ENCODE results near the gene PRR5.
A peak's percentile ranks its signal among the peaks of the same experiment; 100 is the strongest.

PRR5 gene

DNA sequence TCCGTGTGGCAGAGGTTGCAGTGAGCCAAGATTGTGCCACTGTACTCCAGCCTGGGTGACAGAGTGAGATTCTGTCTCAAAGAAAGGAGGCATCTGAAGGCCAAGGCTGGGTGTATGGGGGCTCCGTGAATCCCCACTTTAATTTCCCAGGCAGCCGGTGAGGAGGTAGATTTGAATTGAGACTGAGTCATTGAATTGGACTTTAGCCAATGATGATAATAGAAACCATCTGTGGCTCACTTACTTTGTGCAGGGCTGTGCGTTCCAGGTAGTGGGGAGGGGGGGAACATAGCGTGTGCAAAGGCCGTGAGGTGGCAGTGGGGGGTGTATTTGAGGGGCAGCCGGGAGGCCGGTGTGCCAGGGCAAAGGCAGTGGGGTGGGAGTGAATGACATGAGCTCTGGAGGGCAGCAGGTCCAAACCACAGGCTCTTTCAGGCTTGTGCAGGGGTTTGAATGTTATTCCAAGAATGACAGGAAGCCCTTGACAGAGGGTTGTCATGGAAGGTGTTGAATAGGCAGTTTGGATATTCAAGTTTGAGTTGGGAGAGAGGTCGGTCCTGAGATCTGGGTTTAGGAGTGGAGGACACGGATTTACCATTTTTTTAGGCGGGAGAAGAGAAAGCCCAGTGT is 56.5 kb downstream of the PRR5 start:
- peak; percentile 25 for DNase-seq (ENCODE audit: low spot score)

DNA sequence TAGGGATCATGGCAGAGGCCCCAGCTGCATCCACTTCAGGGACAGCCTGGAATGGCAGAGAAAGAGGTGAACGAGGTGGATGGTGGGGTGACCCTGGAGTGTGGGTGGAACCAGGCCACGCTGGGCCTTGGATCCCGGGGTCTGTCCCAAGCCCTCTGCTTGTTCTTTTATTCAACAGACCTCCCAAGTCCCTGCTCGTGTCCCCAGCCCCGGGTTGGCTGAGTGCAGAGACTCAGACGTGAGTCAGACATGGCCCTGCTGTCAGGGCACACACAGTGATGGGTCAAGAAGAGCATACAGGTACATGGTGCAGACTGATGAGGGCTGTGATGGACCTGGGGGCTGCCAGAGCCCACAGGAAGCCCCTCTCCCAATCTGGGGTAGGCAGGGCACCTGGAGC is 57.0 kb downstream of the PRR5 start:
- no peak for DNase-seq (ENCODE audit: low spot score)

DNA sequence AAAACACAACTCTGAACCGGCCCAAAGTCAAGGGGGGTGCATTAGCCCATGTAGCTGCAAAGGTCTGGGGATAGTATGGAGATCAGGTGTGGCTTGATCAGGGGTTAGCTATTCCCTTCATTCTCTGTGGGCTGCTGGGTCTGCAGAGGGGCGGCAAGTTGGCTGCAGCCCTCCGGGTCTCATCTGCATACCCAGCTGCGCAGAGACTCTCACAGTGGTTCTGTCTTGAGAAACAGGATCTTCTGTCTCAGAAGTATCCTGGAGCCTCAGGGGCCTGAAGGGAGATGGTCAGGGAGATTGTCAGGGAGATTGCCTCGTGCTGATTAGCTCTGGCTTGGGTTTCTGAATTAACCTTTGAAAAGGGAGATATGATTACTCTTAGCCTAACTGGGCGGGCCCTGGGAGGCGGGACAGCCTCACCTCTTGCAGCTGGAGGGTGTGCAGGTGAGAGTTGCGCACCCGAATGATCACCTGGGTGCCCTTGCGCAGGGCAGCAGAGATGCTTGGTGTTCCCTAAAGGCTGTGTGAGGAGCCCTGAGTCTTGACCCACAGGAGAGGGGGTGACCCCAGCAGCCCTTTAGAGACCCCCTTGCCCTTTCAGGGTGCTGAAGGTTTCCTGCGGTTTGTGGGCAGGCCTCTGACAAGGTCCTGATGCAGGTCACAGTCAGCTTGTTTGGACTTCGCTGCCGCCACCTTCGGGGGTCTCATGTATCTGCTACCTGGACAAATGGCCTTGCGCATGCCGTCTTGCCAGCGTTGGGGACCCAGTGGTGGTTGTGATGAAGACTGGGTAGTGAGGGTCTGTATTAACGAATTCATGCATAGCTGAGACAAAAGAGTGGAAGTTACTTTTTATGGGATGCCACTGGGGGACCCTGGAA is 57.7 kb downstream of the PRR5 start:
- DNase-seq (ENCODE audit: low spot score) = no peak

DNA sequence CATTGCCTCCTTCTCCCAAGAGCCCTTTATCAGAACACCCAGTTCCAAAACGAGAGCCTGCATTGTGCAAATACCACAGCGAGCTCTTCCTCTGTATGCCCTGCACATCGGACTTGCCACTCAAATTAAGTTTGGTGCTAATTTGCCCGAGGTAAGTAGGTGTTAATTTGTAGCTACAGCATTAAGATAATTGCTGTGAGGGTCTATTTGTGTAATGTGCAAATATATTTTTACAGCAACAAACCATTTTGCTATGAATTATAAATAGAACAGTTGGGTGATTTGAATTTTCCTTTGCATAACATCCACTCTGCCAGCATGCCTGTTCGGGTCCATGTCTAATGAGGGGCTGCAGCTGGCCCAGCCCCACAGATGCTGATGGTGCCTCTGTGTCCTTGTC is 58.5 kb downstream of the PRR5 start:
- DNase-seq (ENCODE audit: low spot score) = no peak

DNA sequence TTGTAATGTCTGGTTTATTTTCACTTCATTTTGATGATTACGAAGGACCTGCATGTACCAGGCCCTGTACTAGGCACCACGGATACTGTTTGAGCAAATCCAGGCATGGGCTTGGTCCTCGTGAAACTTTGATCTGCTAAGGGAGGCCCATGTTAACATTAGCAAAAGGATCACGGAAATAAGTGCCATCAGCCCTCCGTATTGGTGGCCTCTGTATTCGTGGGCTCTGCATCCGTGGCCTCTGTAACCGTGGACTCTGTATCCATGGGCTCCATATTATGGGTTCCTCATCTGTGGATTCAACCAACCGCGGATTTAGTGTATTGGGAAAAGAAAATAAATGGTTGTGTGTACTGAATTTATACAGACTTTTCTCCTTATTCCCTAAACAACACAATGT is 59.0 kb downstream of the PRR5 start:
- DNase-seq (ENCODE audit: low spot score) = no peak

DNA sequence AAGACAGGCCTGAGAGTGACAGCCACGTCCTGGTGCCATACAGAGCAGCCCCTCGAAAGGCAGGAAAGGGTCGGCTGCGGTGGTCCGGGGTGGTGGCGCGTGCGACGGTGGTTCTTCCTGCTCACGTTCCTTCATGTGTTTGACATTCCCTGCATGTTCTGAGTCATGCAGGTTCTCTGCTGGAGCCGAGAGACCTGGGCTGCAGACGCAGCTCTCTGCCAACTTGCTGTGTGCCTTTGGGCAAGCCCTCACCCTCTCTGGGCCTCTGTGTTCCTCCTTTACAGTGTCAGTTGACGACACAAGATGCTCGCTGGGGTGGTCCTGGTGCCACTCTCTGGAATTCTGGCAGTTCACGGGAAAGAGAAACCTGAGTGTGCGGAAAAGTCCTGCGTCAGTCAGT is 62.4 kb downstream of the PRR5 start:
- DNase-seq (ENCODE audit: low spot score) = no peak

DNA sequence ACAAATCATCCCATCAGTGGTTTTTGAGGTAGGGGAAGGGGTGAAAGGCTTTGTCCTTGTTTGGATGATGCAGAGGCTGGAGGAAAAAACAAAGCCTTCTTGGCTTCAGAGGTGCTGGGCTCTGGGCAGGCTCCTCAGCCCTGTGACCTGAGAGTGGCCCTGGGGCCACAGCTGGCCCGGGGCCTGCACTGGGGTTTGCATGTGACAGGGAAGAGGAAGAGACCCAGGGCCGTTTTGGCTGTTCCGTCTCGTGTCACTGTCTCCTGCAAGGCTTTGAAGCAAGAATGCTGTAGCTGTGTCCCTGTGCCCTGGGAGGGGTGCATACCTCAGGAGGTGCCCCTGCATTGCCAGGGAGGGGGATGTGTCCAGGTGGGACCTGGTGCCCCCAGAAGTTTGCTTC is 63.0 kb downstream of the PRR5 start:
- no peak for DNase-seq (ENCODE audit: low spot score)

DNA sequence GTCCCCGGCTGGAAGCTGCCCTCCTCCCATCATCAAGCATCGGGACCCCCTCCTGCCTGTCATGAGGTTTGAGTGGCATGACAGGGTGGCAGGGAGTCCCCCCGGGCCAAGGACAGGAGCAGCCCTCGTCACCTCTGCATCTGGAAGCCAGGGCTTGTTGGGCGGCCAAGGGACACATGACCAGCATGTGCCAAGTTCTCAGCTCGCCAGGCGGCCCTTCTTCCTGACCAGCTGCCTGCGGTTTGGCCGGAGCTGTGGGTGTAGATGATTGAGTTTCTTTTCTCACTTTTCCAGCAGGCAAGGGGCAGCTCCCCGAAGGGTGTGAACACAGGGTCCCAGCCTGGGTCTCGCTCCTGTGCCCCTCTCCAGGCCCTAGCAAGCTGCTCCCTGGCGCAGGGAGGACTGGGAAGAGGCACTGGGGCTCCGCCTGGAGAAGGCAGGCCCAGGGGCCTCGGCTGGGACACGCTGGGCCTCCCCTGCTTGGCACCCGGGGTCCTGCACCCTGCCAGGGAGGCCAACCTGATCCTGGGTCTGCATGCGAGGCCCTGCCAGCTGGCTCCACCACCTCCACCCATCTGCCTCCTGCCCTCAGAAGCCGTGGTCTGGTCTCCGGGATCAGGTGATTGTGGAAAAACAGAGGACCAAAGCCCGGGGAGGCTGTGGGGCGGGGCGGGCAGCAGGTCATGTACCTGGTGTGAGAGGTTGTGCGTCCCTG is 63.7 kb downstream of the PRR5 start:
- no peak for DNase-seq (ENCODE audit: low spot score)

DNA sequence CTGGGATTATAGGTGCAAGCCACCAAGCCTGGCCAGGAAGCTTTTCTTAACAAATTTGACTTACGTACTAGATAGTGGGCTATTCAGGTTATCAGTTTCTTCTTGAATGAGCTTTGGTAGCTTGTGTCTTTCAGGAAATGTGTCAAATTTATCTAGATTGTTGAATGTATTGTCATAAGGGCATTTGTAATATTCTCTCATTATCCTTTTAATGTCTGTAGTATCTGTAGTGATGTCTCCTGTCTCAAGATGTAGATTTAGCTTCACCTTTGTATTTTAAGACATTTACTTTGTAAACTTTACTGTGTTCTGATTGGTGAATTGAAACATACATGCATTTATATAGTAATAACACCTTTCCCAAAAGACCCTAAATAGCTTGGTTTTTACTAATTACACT is 71.1 kb downstream of the PRR5 start:
- DNase-seq (ENCODE audit: low spot score) = no peak

DNA sequence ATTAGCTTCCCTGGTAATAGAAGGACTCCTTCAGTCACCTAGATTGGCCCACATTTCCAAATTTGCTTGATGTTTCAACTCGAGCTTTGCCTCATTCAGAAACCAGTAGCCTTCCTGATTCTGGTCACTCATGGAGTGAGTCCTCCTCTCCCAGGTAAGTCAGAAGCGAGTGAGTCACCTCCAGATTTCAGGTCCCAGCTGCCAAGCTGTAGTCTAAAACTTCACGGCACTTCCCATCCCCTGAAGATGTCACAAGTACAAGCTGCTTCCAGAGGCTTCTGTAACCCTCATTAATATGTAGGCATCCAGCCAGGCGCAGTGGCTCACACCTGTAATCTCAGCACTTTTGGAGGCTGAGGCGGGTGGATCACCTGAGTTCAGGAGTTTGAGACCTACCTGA is 73.9 kb downstream of the PRR5 start:
- no peak for DNase-seq (ENCODE audit: low spot score)

DNA sequence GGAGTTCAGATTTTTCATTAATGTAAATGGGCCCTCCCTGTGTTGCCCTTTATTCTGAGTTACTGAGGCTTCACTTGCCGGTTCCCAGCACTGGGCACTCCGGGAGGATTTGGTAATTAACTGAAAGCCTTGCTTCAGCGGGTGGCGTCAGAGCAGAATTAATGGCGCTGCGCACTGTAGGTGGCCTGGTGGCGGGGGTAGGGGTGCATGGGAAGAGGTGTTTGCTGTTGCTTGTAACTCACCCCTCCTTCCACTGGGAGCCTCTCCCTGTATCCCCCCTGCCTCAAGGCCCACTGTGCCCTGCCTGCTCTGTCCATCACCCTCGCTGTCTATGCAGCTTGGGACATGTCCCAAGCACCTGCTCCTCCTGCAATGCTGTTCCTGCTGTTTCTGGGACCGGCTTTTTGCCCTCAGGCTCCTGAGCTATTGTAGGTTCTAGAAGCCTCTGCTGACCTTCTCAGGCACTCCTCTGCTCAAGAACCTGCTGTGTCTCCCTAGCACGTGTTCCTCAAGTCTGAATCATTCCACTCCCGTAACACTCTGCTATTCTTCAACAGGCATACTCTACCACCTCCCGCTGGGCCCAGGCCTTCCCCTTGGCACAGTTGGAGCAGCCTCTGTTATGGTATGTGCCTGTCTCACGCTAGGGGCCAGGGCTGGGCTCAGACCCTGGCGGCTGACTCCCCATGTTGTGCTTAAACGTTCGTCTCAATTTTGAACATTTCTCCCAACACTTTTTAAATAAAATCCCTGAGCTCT is 74.8 kb downstream of the PRR5 start:
- no peak for DNase-seq (ENCODE audit: low spot score)

DNA sequence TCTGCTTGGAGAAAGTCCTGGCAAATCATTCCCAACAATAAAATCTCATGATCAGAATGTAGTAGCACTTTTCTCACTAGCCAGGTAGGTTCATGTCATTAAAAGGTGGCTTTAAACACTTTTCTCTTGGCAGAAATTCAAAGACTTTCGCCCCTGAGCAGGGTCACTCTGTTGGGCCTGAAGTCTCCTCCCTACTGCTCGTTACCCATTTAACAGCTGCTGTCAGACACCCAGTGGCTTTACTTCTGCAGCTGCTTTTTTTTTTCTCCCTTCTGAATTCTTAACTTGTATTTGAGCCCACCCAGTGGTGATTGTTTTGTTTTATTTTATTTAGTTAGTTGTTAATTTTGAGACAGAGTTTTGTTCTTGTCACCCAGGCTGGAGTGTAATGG is 75.4 kb downstream of the PRR5 start:
- no peak for DNase-seq (ENCODE audit: low spot score)

DNA sequence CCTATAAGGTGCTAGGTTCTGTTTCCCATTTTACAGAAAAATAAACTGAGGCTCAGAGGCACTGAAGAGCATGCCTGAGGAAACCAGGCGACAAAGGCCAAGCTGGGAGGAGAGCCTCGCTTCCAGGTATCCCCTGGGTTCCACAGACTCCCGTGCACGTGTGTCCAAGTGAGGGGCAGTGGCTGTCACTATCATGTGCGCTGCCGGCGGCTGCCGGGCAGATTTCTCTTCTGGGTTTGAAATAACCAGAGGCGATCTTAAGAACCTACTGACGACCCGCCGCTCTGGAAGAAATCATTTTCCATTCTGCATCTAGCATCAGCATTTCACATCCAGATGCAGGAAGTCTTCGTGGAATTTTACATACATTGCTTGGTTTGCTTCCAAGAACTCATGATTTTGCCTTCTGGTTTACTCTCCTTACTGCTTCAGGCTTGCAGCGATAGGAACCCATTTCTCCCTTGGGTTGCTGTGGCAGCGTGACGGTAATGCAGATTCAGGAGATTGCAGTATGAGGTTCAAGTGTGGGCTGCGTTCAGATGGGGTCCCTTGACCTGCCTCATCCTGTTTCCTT is 79.0 kb downstream of the PRR5 start:
- DNase-seq (ENCODE audit: low spot score) = no peak

DNA sequence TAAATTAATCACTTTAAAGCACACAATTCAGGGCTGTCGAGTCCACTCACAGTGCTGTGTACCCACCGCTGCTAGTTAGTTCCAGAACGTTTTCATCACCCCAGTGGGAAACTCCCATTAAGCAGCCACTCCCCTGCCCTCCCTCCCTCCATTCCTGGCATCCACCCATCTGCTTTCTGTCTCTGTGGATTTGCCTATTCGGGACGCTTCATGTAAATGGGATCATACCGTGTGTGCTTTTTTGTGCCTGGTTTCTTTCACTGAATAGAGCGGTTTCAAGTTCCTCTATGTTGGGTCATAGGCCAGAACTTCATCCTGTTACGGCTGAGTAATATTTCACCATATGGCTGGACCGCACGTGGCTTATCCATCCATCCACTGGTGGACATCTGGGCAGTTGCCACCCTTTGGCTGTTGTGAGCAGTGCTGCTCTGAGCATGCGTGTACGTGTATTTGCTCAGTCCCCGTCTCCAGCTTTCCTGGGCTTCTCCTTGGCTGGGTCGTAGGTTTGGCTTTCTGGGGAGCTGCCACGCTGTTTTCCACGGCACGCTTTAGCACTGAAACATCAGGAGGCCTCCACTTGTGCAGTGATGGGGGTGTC is 80.5 kb downstream of the PRR5 start:
- DNase-seq (ENCODE audit: low spot score) = no peak

DNA sequence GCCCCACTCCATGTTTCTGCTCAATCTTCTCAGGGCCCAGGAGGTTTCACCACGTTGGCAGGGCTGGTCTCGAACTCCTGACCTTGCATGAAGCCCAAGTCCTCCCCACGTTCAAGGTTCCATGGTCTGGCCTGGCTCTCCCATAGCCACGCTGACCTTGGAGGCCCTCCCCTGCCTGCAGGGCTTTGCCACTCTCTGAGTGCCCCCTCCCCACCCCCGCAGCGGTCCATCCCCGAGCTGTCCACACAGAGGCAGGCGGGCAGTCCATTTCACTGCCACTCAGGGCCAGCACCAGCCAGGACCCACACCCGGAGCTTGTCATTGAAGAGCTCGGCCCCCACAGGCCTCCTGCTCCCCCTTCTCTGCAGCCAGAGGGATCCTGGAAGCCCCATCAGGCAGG is 81.1 kb downstream of the PRR5 start:
- DNase-seq (ENCODE audit: low spot score) = no peak

DNA sequence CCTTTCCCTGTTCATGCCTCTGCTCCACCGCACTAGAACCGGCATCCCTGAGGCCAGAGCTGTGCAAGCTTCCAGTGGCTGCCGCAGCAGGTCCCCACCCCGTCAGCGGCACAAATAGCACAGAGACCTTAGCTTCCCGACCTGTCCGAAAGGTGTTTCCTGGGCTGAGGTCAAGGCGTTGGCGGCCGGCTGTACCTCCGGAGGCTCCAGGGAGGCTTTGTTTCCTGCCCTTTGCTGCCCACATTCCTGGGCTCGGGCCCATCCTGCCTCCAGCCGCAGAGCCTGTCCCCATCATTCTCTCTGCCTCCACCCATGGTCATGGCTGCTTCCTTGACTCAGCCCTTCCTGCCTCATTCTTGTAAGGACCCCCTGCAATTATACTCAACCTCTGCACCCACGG is 81.6 kb downstream of the PRR5 start:
- DNase-seq (ENCODE audit: low spot score) = no peak

DNA sequence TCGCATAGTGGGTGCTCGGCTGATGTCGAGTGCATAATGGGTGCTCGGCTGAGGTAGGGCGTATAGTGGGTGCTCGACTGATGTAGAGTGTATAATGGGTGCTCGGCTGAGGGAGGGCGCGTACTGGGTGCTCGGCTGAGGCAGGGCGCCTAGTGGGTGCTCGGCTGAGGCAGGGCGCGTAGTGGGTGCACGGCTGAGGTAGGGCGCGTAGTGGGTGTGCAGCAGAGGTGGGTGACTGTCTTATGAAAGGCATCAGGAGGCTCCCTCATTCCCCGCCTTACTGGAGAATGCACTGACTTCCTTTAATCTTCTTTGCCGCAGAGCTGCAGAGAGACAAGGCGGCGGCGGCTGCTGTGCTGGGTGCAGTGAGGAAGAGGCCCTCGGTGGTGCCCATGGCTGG is 84.1 kb downstream of the PRR5 start:
- DNase-seq (ENCODE audit: low spot score) = no peak

DNA sequence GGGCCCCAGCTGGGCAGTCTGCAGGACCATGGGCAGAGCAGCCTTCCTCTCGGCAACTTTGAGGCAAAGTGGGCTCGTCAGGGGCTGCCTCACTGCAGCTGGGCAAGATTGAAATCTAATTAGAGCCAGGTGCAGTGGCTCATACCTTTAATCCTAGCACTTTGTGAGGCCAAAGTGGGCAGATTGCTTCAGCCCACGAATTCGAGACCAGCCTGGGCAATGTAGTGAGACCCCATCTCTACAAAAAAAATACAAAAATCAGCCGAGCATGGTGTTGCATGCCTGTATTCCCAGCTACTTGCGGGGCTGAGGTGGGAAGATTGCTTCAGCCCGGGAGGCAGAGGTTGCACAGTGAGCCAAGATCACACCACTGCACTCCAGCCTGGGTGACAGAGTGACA is 84.6 kb downstream of the PRR5 start:
- DNase-seq (ENCODE audit: low spot score) = no peak
